NCI-H1694 (cell line): Measurements from ENCODE around the gene NCK2.

Experiments
- DNase-seq: peaks from one replicate; lab custom pipeline; 2025; lab: John Stamatoyannopoulos, UW

The NCK2 gene

GRCh38 chr2:105849431-105850179 lies 104.9 kb downstream of the NCK2 start:
- no peak for DNase-seq

GRCh38 chr2:105852066-105852465 lies 107.4 kb downstream of the NCK2 start:
- DNase-seq: no peak

- no peak for DNase-seq
Measured at GRCh38 chr2:105853354-105854088, 108.8 kb downstream of the NCK2 start.

- DNase-seq: no peak
Measured at GRCh38 chr2:105854972-105855371, 110.3 kb downstream of the NCK2 start.

DNA sequence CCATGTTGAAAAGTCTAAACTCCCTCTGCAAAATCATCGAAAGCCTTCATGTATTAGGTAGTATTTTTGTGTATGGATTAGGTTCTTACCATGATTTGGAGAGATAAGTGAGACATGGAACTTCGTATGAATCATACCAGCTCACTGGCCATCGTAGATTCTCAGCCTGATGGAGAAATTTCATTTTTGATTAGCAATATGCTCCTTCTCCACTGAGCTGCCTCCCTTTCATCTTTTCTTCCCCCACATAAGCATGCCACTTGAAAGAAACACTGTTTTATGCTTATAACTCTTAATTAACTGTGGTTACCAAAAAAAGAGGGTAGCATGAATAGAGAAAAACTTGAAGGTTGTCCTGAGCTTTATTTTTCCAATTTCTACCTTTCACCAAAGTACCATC lies 111.9 kb downstream of the NCK2 start:
- no peak for DNase-seq

- peak; percentile 55 for DNase-seq
Measured at GRCh38 chr2:105857076-105857740, 112.5 kb downstream of the NCK2 start.

- no peak for DNase-seq
Measured at GRCh38 chr2:105858868-105859693, 114.4 kb downstream of the NCK2 start.

DNA sequence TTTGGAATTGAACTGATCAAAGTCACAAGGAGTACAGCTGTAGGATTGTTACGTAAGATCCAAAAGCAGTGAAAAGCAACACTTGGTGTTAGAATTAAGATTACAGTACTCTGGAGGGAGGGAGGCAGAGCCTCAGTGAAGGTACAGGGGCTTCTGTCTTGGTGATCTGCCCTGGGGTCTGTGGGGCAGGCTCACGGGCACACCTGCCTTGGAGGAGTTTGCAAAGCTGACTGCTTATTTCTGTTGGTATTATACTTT lies 114.9 kb downstream of the NCK2 start:
- DNase-seq: no peak

DNA sequence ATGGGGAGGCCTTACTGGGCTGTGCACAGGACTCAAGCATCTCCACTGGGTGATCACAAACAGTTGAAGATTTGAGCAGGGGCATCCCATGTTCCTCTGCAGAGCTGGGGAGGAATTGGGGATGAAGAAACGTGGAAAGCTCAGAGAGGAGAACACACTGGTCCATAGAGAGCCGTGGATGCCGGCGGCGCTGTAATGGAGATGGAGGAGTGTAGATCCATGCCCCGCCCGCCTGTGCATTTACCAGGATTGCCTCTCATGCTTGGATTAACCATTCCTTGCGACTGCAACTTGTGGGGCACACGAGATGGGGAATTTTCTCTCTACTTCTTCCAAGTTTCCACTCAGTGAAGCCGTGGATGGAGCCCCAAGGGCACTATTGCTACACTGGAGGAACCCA lies 115.9 kb downstream of the NCK2 start:
- no peak for DNase-seq

DNA sequence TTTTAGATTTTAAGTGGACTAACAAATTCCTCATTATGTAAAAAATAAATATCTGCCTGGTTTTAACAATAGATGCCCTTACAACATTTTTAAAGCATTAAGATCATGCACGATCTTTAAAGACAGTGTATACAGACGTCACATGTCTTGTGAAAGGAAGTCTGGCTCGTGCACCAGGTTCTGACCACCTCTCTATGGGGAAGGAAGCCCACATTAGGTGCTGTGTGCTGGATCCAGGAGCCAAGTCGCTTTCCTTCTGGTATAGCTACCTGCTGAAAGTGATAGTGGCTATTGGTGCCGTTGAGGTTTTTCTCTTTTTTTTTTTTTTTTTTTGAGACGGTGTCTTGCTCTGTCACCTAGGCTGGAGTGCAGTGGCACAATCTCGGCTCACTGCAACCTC lies 116.5 kb downstream of the NCK2 start:
- DNase-seq: no peak

GRCh38 chr2:105862843-105863242 lies 118.1 kb downstream of the NCK2 start:
- no peak for DNase-seq

GRCh38 chr2:105864262-105864661 lies 119.5 kb downstream of the NCK2 start:
- no peak for DNase-seq

GRCh38 chr2:105865222-105865913 lies 120.7 kb downstream of the NCK2 start:
- no peak for DNase-seq

GRCh38 chr2:105866216-105867185 lies 121.8 kb downstream of the NCK2 start:
- no peak for DNase-seq

DNA sequence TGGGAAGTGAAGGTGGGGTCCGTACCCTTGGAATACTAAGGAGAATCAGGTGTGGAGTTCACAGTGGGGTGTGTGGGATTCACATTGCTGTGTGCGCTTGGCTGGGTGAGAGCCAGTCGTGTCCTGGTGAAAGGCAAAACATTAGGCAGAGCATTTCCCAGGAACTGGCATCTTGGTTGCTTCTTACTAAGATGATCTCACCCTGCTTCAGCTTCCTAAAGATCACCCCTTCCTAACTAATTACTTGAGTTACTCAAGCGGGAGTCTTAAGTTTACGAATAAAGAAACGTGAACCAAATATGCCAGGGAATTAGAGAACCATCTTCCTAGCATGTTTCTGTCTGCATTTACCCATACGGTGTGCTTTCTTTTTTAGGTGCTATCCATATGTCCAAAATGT lies 122.9 kb downstream of the NCK2 start:
- DNase-seq: no peak

DNA sequence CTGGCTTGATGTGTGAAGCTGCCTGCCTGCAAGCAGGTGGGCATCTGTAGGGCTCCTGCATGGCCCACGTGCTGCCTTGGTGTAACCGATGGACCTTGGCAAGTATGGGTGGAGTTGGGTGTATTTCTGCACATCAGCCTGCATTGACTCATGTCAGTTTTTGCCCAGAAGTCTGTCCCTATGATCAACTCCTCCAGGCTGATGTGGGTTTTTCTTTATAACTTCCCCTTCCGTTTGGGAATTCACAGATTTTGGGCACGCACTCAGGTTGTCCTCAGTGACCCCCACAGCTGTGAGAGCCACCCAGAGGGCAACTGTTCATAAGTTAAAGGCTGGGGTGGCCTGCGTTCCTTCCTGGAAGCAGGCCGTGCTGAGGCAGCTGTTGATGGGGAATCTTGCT lies 123.3 kb downstream of the NCK2 start:
- no peak for DNase-seq

DNA sequence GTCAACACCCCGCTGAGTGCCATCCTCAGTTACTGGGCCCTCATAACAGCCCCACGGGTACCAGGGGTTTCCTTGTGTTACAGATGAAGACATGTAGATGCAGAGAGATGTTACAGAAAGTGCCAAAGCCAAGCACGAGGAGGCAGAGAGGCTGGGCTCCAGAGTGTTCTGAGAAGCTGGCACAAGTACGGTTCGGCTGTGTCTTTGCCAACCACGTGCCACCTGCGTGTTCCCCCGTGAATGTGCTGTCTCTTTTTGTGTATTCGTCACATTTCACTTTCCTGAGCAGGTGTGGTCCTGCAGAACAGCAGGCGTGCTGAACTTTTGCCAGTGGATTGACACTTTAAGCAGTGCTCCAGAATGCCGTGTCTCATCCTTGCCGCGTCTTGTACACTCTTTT lies 124.6 kb downstream of the NCK2 start:
- DNase-seq: no peak

- no peak for DNase-seq
Measured at GRCh38 chr2:105870062-105870461, 125.3 kb downstream of the NCK2 start.

- no peak for DNase-seq
Measured at GRCh38 chr2:105870858-105871257, 126.1 kb downstream of the NCK2 start.

- DNase-seq: no peak
Measured at GRCh38 chr2:105872142-105872728, 127.5 kb downstream of the NCK2 start.
